HG02884 (cell line): ENCODE data around the gene CCDC24.
A peak's percentile ranks its signal among the peaks of the same experiment; 100 is the strongest.

Source experiments
- ATAC-seq: cut with Tn5 transposase; IDR thresholded peaks from one replicate; pipeline ENCODE4 v1.9.1; 2021; ENCODE audit warnings: mild to moderate bottlenecking, moderate library complexity; ENCODE audit not compliant: unreplicated experiment

Gene CCDC24

DNA sequence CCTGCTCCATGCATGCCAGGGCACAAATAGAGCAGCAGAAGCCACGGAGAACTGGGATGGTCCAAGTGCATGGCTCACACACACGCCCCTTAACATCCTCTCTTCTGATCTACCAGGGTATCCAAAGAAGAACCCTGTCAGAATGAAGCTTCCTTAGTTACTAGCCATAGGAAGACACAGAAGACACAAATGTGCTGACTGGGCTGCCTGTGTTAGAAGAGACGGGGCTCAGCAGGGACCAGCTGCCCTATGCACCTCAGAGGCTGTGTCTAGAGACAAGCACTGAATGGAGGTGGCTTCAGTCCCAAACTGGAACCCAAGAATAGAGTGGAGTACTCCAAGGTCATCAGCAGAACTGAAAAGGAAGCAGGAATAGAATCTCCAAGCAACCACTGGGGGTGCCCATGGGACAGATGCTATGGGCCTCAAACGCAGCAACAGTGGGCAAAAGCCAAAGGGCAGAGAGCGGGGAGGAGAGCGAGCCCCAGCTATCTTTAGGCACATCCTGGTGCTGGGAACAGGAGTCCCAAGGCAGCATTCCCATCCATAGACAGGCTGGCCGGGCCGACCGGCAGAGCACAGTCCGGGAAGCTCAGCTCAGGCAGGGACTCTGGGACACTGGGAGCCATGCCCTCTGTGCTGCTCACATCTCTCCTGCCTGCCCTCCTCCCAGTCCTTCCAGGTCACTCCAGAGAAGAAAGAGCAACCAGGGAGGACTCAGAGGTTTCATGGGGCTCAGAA, 30.4 kb downstream of the CCDC24 start:
- ATAC-seq: no peak

- no peak for ATAC-seq
Observed at GRCh38 chr1:44024031-44024902, 32.9 kb downstream of the CCDC24 start.

DNA sequence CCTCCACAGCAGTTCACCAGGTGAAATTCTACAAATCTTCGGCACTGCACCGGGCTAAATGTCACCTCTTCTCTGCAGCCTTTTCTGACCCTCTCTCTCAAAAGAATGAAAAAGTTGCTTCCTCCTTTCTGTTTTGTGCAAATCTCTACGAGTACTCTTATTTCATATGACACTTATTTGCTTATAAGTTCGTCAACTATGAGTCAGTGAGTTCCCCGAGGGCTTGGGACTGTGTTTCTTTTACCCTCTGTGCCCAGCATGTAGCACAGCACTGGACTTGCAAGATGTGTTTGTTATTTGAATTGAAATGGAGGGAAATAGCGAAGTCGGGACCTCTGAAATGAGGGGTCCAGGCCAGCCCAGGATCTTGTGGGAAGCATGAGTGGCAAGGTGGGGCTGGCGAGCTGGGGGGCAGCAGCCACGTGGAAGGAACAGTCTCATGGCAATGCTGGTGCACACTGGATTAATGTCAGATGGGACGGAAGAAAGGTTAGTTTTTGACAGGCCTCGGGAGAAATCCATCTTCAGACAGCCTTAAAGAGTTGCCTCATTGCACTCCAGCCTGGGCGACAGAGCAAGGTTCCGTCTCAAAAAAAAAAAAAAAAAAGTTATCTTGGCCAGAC, 33.6 kb downstream of the CCDC24 start:
- ATAC-seq: no peak

DNA sequence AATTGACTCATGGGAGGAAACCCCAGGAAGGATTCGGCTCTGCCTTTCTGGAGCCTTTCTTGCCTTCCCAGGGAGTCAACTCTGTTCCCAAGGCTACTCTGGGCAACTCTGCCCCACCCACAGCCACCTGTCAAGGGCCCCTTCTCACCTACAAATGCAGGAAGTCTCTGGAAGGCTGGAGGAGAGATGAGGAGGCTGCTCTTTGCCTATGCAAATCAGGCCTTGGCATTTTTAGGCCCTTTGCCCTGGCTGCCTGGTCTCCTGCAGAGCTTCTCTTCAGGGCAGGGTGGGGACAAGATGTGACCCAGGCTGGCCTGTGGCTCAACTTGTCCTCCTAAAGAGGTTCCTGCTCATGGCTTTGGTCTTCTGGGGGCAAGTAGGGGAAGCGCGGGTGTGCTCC, 34.4 kb downstream of the CCDC24 start:
- ATAC-seq: no peak

DNA sequence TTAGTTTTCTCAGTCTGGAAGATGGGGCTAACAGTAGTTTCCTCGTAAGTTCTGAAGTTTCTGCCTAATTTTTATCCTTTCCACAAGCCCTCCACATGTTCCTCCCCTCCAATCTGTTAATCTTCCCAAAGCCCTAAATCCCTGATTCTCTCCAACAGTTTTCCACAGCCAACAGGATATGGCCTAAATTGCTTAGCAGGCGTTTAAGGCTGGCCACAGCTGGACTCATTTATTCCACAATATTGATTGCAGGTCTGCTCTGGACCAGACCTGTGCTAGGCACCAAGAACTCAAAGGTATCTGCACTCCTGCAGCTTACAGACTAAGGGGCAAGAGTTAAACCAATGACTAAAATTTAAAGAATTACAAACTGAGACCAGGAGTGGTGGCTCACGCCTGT, 35.9 kb downstream of the CCDC24 start:
- no peak for ATAC-seq

- ATAC-seq: peak; percentile 17
Observed at GRCh38 chr1:44029260-44029910, 38.0 kb downstream of the CCDC24 start.

- ATAC-seq: peak; percentile 78
Observed at GRCh38 chr1:44029911-44030604, 38.7 kb downstream of the CCDC24 start.

- ATAC-seq: peak; percentile 19
Observed at GRCh38 chr1:44030605-44031251, 39.3 kb downstream of the CCDC24 start.

- no peak for ATAC-seq
Observed at GRCh38 chr1:44031252-44032169, 40.1 kb downstream of the CCDC24 start, which contains the start of gene SLC6A9. SLC6A9 (minus strand) TSS chr1:44031462; CDS start chr1:44024277, 7,185 bp downstream.

GRCh38 chr1:44032170-44032790, 40.9 kb downstream of the CCDC24 start:
- no peak for ATAC-seq

- no peak for ATAC-seq
Observed at GRCh38 chr1:44033041-44033575, 41.7 kb downstream of the CCDC24 start.

GRCh38 chr1:44033756-44034155, 42.4 kb downstream of the CCDC24 start:
- ATAC-seq: no peak

DNA sequence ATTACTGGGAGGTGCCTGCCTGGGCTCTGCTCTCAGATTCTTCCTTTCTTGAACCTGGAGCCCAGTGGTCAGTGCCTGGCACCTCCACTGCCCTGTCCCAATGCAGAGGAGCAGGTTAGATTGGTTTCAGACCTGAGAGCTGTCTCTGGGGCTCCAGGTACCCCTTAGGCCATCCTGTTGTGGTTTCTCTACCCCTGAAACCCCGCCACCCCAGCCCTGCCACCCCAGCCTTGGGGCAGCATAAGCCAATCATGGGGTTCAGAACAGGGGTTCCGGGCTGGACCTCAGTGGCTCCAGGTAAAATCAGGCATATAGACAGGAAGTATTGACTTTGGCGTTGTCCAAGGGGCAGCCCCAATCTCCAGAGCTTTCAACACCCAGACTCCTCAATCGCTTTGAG, 43.0 kb downstream of the CCDC24 start:
- no peak for ATAC-seq

DNA sequence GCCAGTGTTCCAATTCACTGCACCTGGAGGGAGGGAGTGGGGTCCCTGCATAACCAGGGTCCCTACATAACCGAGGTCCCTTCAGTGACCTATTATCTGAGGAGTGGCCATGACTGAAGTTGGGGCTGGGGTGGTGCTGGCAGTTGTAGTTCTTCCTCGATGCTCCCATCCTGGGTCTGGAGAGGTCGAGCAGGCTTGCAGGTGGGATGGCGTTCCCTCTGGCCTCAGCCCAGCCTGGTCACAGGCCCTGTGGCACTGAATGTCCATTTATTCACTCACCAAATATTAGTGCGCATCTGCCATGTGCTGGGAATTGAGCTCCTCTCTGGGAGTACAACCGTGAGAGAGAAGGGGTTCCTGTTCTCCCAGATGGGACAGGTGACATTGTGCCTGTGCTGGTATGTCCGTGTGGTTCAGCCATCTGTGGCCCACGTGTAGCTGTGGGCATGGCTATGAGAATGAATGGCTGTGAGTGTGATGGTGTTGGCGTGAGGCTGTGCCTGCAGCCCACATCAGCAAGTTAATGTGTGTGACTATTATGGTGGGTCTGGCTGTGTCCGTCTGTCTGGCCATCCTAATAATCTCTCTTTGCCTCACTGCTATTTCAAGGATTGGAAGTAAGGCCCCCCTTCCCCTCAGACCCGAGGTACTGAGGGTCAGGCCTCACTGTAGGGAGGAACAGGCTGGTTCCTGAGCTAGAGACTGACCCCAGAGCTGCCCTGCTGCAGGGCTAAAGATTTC, 43.7 kb downstream of the CCDC24 start:
- no peak for ATAC-seq

- no peak for ATAC-seq
Observed at GRCh38 chr1:44035726-44036408, 44.5 kb downstream of the CCDC24 start.

DNA sequence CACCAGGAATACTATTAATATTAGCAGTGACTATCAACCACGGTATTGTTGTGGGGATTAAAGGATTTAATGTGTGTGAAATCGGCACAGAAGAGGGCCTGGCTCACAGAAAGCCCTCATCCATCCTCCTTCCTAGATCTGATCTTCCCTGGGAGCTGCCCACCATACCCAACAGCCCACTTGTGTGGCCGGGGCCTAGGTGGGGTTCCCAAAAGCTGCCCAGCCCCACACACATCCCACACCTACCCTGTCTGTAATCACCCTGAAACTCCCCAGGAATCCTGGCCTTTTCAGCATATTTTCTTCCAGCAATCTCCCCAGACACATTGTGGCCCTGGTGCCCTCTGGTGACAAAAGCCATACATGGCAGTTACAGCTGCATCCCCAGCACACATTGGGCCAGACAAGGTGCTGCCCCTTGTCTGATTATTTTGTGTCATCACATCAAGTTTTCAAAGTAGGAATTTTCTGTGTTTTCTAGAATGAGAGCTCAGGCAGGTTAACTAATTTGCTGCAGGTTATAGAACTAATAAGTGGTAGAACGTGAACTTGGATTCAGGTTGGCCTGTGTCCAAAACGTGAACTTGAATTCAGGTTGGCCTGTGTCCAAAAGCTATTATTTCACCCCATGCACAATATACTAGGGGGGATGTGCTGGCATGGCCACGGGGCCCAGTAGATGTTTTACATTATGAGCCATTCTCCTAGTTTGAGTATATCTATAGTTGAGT, 45.2 kb downstream of the CCDC24 start:
- no peak for ATAC-seq
